GM23338 (cell line): ENCODE measurements around the gene DPF3. TPM values are rescaled to one million over a fixed set of nuclear protein-coding genes. Genes with fewer than 3 reads are reported as not detected.

Experiments
- ATAC-seq: fragments of 200-7000 bp; cut with Tn5 transposase; 3 replicates; pipeline ENCODE4 v1.9.1; 2020
- DNase-seq: peaks from one replicate; pipeline ENCODE4 v3.0.0-alpha.2; 2015; ENCODE audit warnings: low spot score
- H2AFZ ChIP-seq: fragments of 200-600 bp; sonication (generic); 2 replicates; pipeline ENCODE4 v1.8.0; 2016; ENCODE audit warnings: antibody characterized with exemption, mild to moderate bottlenecking, moderate library complexity
- H3F3A ChIP-seq: fragments of 200-600 bp; sonication (generic); replicated peaks from 2 replicates; pipeline ENCODE4 v1.8.0; 2017; ENCODE audit warnings: antibody characterized with exemption, mixed run types, low read depth
- H3K27ac ChIP-seq: fragments of 200-600 bp; sonication (generic); 2 replicates; pipeline ENCODE4 v1.6.1; 2016; ENCODE audit warnings: low read depth
- H3K27me3 ChIP-seq: fragments of 200-600 bp; sonication (generic); 2 replicates; pipeline ENCODE4 v1.8.0; 2016; ENCODE audit warnings: mild to moderate bottlenecking, mixed run types, moderate library complexity; ENCODE audit not compliant: insufficient read depth
- H3K36me3 ChIP-seq: fragments of 200-600 bp; sonication (generic); 2 replicates; pipeline ENCODE4 v1.8.0; 2016; ENCODE audit warnings: mild to moderate bottlenecking; ENCODE audit not compliant: insufficient read depth
- H3K4me1 ChIP-seq: fragments of 200-600 bp; sonication (generic); 2 replicates; pipeline ENCODE4 v1.8.0; 2016; ENCODE audit warnings: mild to moderate bottlenecking, moderate library complexity; ENCODE audit not compliant: insufficient read depth
- H3K4me2 ChIP-seq: fragments of 200-600 bp; sonication (generic); 2 replicates; pipeline ENCODE4 v1.7.1; 2017; ENCODE audit warnings: mixed run types
- H3K4me3 ChIP-seq: fragments of 200-600 bp; sonication (generic); 2 replicates; pipeline ENCODE4 v1.6.1; 2016; ENCODE audit warnings: mixed run types
- H3K79me2 ChIP-seq: fragments of 200-600 bp; sonication (generic); replicated peaks from 2 replicates; pipeline ENCODE4 v1.8.0; 2017; ENCODE audit warnings: mild to moderate bottlenecking; ENCODE audit not compliant: insufficient read depth
- H3K9me2 ChIP-seq: fragments of 200-600 bp; sonication (generic); 2 replicates; pipeline ENCODE4 v1.8.0; 2017; ENCODE audit not compliant: insufficient read depth
- H4K20me1 ChIP-seq: fragments of 200-600 bp; sonication (generic); replicated peaks from 2 replicates; pipeline ENCODE4 v1.8.0; 2017; ENCODE audit warnings: mild to moderate bottlenecking; ENCODE audit not compliant: insufficient read depth
- H3K27ac Mint-ChIP-seq: 2 replicates; pipeline ENCODE4 v1.8.0; 2020; ENCODE audit warnings: inconsistent platforms, mild to moderate bottlenecking, moderate library complexity, mixed read lengths
- H3K27me3 Mint-ChIP-seq: 3 replicates; pipeline ENCODE4 v1.8.0; 2022; ENCODE audit warnings: low read depth, mild to moderate bottlenecking, moderate library complexity, mixed read lengths, inconsistent platforms; ENCODE audit not compliant: insufficient read depth, poor library complexity
- H3K36me3 Mint-ChIP-seq: 3 replicates; pipeline ENCODE4 v1.8.0; 2021; ENCODE audit warnings: low read depth, mild to moderate bottlenecking, inconsistent platforms, moderate library complexity, mixed read lengths
- H3K4me1 Mint-ChIP-seq: 3 replicates; pipeline ENCODE4 v1.8.0; 2020; ENCODE audit warnings: mild to moderate bottlenecking, inconsistent platforms, mixed read lengths
- H3K4me3 Mint-ChIP-seq: 3 replicates; pipeline ENCODE4 v1.8.0; 2021; ENCODE audit warnings: moderate library complexity, mild to moderate bottlenecking, inconsistent platforms, mixed read lengths
- H3K9me3 Mint-ChIP-seq: 3 replicates; pipeline ENCODE4 v1.8.0; 2020; ENCODE audit warnings: moderate library complexity, mild to moderate bottlenecking, inconsistent platforms, mixed read lengths
- CREB1 ChIP-seq: fragments of 250-450 bp; sonication (Bioruptor Pico); IDR thresholded peaks from 2 replicates; pipeline ENCODE4 v1.5.0; 2020; ENCODE audit warnings: low read depth, mild to moderate bottlenecking, moderate library complexity
- CTCF ChIP-seq, 2 experiments: fragments of 200-600 bp in 1 of 2; sonication (generic) in 1 of 2; conservative IDR thresholded peaks; 2 replicates each; pipeline versions ENCODE4 v1.5.1 to v1.6.1; 2016 to 2017; ENCODE audit warnings: antibody characterized with exemption in 2 of 2, low read depth in 2 of 2, mild to moderate bottlenecking in 2 of 2, moderate library complexity in 1 of 2
- EZH2 ChIP-seq: fragments of 200-600 bp; sonication (generic); IDR thresholded peaks from one replicate; pipeline ENCODE4 v1.8.0; 2017; ENCODE audit warnings: antibody characterized with exemption, mild to moderate bottlenecking, low read depth; ENCODE audit not compliant: unreplicated experiment
- EZH2phosphoT487 ChIP-seq: fragments of 200-600 bp; sonication (generic); IDR thresholded peaks from one replicate; pipeline ENCODE4 v1.8.1; 2018; ENCODE audit warnings: antibody characterized with exemption; ENCODE audit not compliant: unreplicated experiment
- JUNB ChIP-seq: IDR thresholded peaks from one replicate; pipeline ENCODE4 v1.6.1; 2016; ENCODE audit warnings: antibody characterized with exemption; ENCODE audit not compliant: unreplicated experiment
- NANOG ChIP-seq: IDR thresholded peaks from 2 replicates; pipeline ENCODE4 v1.6.1; 2016; ENCODE audit warnings: antibody characterized with exemption, borderline replicate concordance
- POLR2AphosphoS5 ChIP-seq: IDR thresholded peaks from 2 replicates; pipeline ENCODE4 v1.6.1; 2016; ENCODE audit warnings: antibody characterized with exemption, low read depth
- REST ChIP-seq: IDR thresholded peaks from one replicate; pipeline ENCODE4 v1.6.1; 2018; ENCODE audit warnings: antibody characterized with exemption; ENCODE audit not compliant: unreplicated experiment
- STAT1 ChIP-seq: IDR thresholded peaks from one replicate; pipeline ENCODE4 v1.6.1; 2016; ENCODE audit warnings: antibody characterized with exemption; ENCODE audit not compliant: unreplicated experiment
- ZNF114 ChIP-seq: fragments of 250-450 bp; sonication (Bioruptor Pico); IDR thresholded peaks from 2 replicates; pipeline ENCODE4 v1.5.0; 2020; ENCODE audit warnings: mild to moderate bottlenecking, moderate library complexity
- ZNF331 ChIP-seq: fragments of 250-450 bp; sonication (Bioruptor Pico); IDR thresholded peaks from 2 replicates; pipeline ENCODE4 v1.5.0; 2020; ENCODE audit warnings: low read depth, mild to moderate bottlenecking, moderate library complexity
- ZNF462 ChIP-seq: fragments of 250-450 bp; sonication (Bioruptor Pico); IDR thresholded peaks from 2 replicates; pipeline ENCODE4 v1.5.0; 2020; ENCODE audit warnings: mild to moderate bottlenecking, moderate library complexity
- polyA plus RNA-seq: library from polyadenylated mRNA; unstranded; fragments of >200 nt; fragmentation: Nextera tagmentation; extraction: Ambion mirVana; gene quantifications from 2 replicates; pipeline ENCODE4 v1.2.1, GENCODE V29; 2016
- total RNA-seq: library from RNA; depleted of rRNA; stranded (reverse); fragments of >200 nt; shearing (Covaris generic); gene quantifications from 2 replicates; pipeline ENCODE4 v1.2.3, GENCODE V29; 2014

The DPF3 gene
- total and polyA plus RNA-seq, 2 experiments from 2014 or later: 0.18 to 1.0 TPM

GRCh38 chr14:72889366-72889765 is 4.5 kb downstream of the DPF3 start:
- Mint-ChIP-seq H3K4me3 (no peak overlapping the region), H3K4me1 (peaks cover 45% of the 10 kb centered on the region), H3K36me3 (peaks cover 4% of the 10 kb centered on the region), H3K9me3 (peaks cover 15% of the 10 kb centered on the region; the same call in 2 of the 3 replicates), H3K27me3 (peaks cover 39% of the 10 kb centered on the region), H3K27ac (no peak overlapping the region)
- Histone ChIP-seq H4K20me1 (no peaks in the 10 kb centered on the region), H3K4me1 (peaks cover 38% of the 10 kb centered on the region), H3K27ac (no peak overlapping the region), H3K9me2 (0 out of 2 replicates have a peak, but pooled peaks cover 13% of the 10 kb centered on the region), H3K36me3 (no peaks in the 10 kb centered on the region), H3K79me2 (no peaks in the 10 kb centered on the region), H3K27me3 (peaks cover 46% of the 10 kb centered on the region), H3K4me2 (0 out of 2 replicates have a peak overlapping the region, but pooled peaks have one; percentile 48), H3F3A (0 out of 2 replicates have a peak, but pooled peaks cover 2% of the 10 kb centered on the region), H3K4me3 (no peak overlapping the region), H2AFZ (no peak overlapping the region)
- ATAC-seq (no peak), DNase-seq (no peak)
- TF ChIP-seq EZH2phosphoT487 (no peak), POLR2AphosphoS5 (no peak), CREB1 (CRISPR knock-in tag) (no peak), ZNF114 (CRISPR knock-in tag) (no peak), CTCF (conservative IDR thresholded peaks at IDR 0.05; ENCODE audit: low read depth in 2 of 2) (no peak), STAT1 (no peak), REST (no peak), ZNF331 (no peak), ZNF462 (CRISPR knock-in tag) (no peak), NANOG (no peak), JUNB (no peak), EZH2 (no peak)
